Activated CD4-positive, alpha-beta T cell treated with anti-CD3 and anti-CD28 coated beads for 36 hours (primary cell): Measurements from ENCODE around the gene IP6K1. TPM values are rescaled to one million over a fixed set of nuclear protein-coding genes. Genes with fewer than 3 reads are reported as not detected.

Experiments
- ATAC-seq: fragments of 200-7000 bp; cut with Tn5 transposase; one replicate; pipeline ENCODE4 v1.10.0; 2021; ENCODE audit warnings: mild to moderate bottlenecking, moderate library complexity
- CTCF ChIA-PET: fragments of 350-600 bp; sonication (Branson Sonifier 250); formaldehyde crosslinking; loops from one replicate; lab custom pipeline; 2021; ENCODE audit warnings: antibody characterized with exemption; lab: Charles Lee
- POLR2A ChIA-PET: fragments of 350-600 bp; sonication (Branson Sonifier 250); formaldehyde crosslinking; loops from one replicate; lab custom pipeline; 2021; ENCODE audit warnings: antibody characterized with exemption, inconsistent platforms; lab: Charles Lee
- DNase-seq: peaks from one replicate; pipeline ENCODE4 v3.0.0-alpha.2; 2020
- H3K27ac Mint-ChIP-seq: one replicate; pipeline ENCODE4 v1.8.0; 2021; ENCODE audit warnings: mixed read lengths
- H3K27me3 Mint-ChIP-seq: one replicate; pipeline ENCODE4 v1.8.0; 2021; ENCODE audit warnings: mixed read lengths
- H3K36me3 Mint-ChIP-seq: one replicate; pipeline ENCODE4 v1.8.0; 2021; ENCODE audit warnings: low read depth, mixed read lengths
- H3K4me1 Mint-ChIP-seq: one replicate; pipeline ENCODE4 v1.8.0; 2021; ENCODE audit warnings: mixed read lengths
- H3K4me3 Mint-ChIP-seq: one replicate; pipeline ENCODE4 v1.8.0; 2021; ENCODE audit warnings: mild to moderate bottlenecking, moderate library complexity, mixed read lengths
- H3K9me3 Mint-ChIP-seq: one replicate; pipeline ENCODE4 v1.8.0; 2021; ENCODE audit warnings: low read depth, mixed read lengths
- intact Hi-C, 2 experiments: fragments of 100-400 bp; cut with DNase I in 1 of 2; cut with micrococcal nuclease in 1 of 2; formaldehyde crosslinking; loops; one replicate each; pipeline versions ENCODE4 v1.14.2 to v1.15.1; 2022 to 2024; cut with DNase I, micrococcal nuclease
- total RNA-seq, 2 experiments: library from RNA; stranded (reverse); gene quantifications; one replicate each; pipeline ENCODE4 v1.2.3, GENCODE V29; 2021

The IP6K1 gene
- total RNA-seq, 2 experiments from 2014 or later: 29.1 to 31.0 TPM

- Mint-ChIP-seq H3K36me3 (peaks cover 17% of the 10 kb centered on the region), H3K4me3 (peak within 1 kb of the TSS; percentile 92), H3K4me1 (peaks cover 22% of the 10 kb centered on the region), H3K27ac (peak within 1 kb of the TSS; percentile 96), H3K27me3 (no peaks in the 10 kb centered on the region), H3K9me3 (no peaks in the 10 kb centered on the region)
- POLR2A ChIA-PET: interaction anchor here (0.6 to 1.7 kb wide), 4 partner anchors 23 to 482 kb away, joined by 4 to 5 read pairs (median 4); partner anchors contain the start of gene UBA7
- ATAC-seq (peak; percentile 87), DNase-seq (peak; percentile 97)
- CTCF ChIA-PET: interaction anchor here (0.7 to 1.5 kb wide), 3 partner anchors 78 to 859 kb away, joined by 4 to 5 read pairs (median 4); no protein-coding TSS in a partner anchor
- intact Hi-C loops: loop anchor here (1.0 to 10.0 kb wide), 13 partner anchors 35 to 1007 kb away; partner anchors contain the start of genes MST1R (in 2 of the 2), DAG1 (in 1 of the 2), GNAI2 (in 1 of the 2) and HYAL3 (in 1 of the 2)
Measured at GRCh38 chr3:49723628-49724551, 62.5 kb downstream of the IP6K1 start, which contains the start of gene GMPPB. TSS of gene GMPPB (minus strand) at chr3:49723951. CDS start at chr3:49723726, 225 bp downstream.

- ChIA-PET CTCF (interaction anchor here (0.6 to 1.5 kb wide), 3 partner anchors 79 to 664 kb away, joined by 3 to 5 read pairs (median 4); partner anchors contain the start of gene BSN), POLR2A (interaction anchor here (0.6 to 1.7 kb wide), 3 partner anchors 22 to 280 kb away, joined by 4 to 5 read pairs (median 4); partner anchors contain the start of gene UBA7)
- H3K27ac Mint-ChIP-seq: peak overlapping the region; percentile 86
- no peaks in the 10 kb centered on the region for H3K9me3 Mint-ChIP-seq
- DNase-seq: peak; percentile 82
- peak; percentile 26 for ATAC-seq
- H3K36me3 Mint-ChIP-seq: peaks cover 16% of the 10 kb centered on the region
- peak overlapping the region; percentile 92 for H3K4me3 Mint-ChIP-seq
- no peaks in the 10 kb centered on the region for H3K27me3 Mint-ChIP-seq
- intact Hi-C loops: loop anchor here (1.0 to 10.0 kb wide), 8 partner anchors 34 to 1006 kb away; partner anchors contain the start of genes MST1R (in 2 of the 2), GNAI2 (in 1 of the 2), HYAL3 (in 1 of the 2) and IFRD2 (in 1 of the 2)
- peaks cover 27% of the 10 kb centered on the region for H3K4me1 Mint-ChIP-seq
Measured at GRCh38 chr3:49723296-49723627, 63.1 kb downstream of the IP6K1 start.

GRCh38 chr3:49722896-49723295, 63.4 kb downstream of the IP6K1 start:
- Mint-ChIP-seq H3K4me3 (peak overlapping the region; percentile 92), H3K36me3 (peaks cover 16% of the 10 kb centered on the region), H3K27me3 (no peaks in the 10 kb centered on the region), H3K9me3 (no peaks in the 10 kb centered on the region), H3K4me1 (peaks cover 27% of the 10 kb centered on the region), H3K27ac (peak overlapping the region; percentile 86)
- intact Hi-C loops: loop anchor here (1.0 to 10.0 kb wide), 8 partner anchors 34 to 1006 kb away; partner anchors contain the start of genes MST1R (in 2 of the 2), GNAI2 (in 1 of the 2), HYAL3 (in 1 of the 2) and IFRD2 (in 1 of the 2)
- no peak for ATAC-seq
- ChIA-PET POLR2A (interaction anchor here (1.7 kb wide), 1 partner anchor 22 kb away, joined by 4 read pairs; no protein-coding TSS in a partner anchor), CTCF (interaction anchor here (0.6 to 1.5 kb wide), 3 partner anchors 79 to 665 kb away, joined by 3 to 5 read pairs (median 4); partner anchors contain the start of gene BSN)
- no peak for DNase-seq

- POLR2A ChIA-PET: no interaction called here
- H3K4me3 Mint-ChIP-seq: peak overlapping the region; percentile 92
Measured at GRCh38 chr3:49721896-49722781, 64.2 kb downstream of the IP6K1 start.

GRCh38 chr3:49721596-49721895, 64.8 kb downstream of the IP6K1 start:
- intact Hi-C loops: loop anchor here (5.0 to 10.0 kb wide), 5 partner anchors 181 to 1004 kb away; partner anchors contain the start of genes MST1R (in 2 of the 2), GNAI2 (in 1 of the 2), HYAL3 (in 1 of the 2) and IFRD2 (in 1 of the 2)
- Mint-ChIP-seq H3K4me3 (no peak overlapping the region), H3K36me3 (peaks cover 16% of the 10 kb centered on the region), H3K27me3 (no peaks in the 10 kb centered on the region), H3K27ac (no peak overlapping the region), H3K4me1 (peaks cover 27% of the 10 kb centered on the region), H3K9me3 (no peaks in the 10 kb centered on the region)
- DNase-seq (no peak), ATAC-seq (no peak)
- ChIA-PET POLR2A (no interaction called here), CTCF (interaction anchor here (1.0 kb wide), 1 partner anchor 9 kb away, joined by 3 read pairs; no protein-coding TSS in a partner anchor)

More at GRCh38 chr3:49721896-49722781, 64.2 kb downstream of the IP6K1 start:
- intact Hi-C loops: loop anchor here (5.0 to 10.0 kb wide), 5 partner anchors 180 to 1005 kb away; partner anchors contain the start of genes MST1R (in 2 of the 2), GNAI2 (in 1 of the 2), HYAL3 (in 1 of the 2) and IFRD2 (in 1 of the 2)
- no peak for DNase-seq
- no peaks in the 10 kb centered on the region for H3K9me3 Mint-ChIP-seq
- H3K27ac Mint-ChIP-seq: peak overlapping the region; percentile 86
- CTCF ChIA-PET: interaction anchor here (1.5 kb wide), 1 partner anchor 80 kb away, joined by 4 read pairs; no protein-coding TSS in a partner anchor
- no peaks in the 10 kb centered on the region for H3K27me3 Mint-ChIP-seq
- no peak for ATAC-seq
- H3K4me1 Mint-ChIP-seq: peaks cover 27% of the 10 kb centered on the region
- H3K36me3 Mint-ChIP-seq: peaks cover 16% of the 10 kb centered on the region

- H3K4me1 Mint-ChIP-seq: peaks cover 27% of the 10 kb centered on the region
- no peaks in the 10 kb centered on the region for H3K9me3 Mint-ChIP-seq
- H3K4me3 Mint-ChIP-seq: no peak overlapping the region
- POLR2A ChIA-PET: no interaction called here
- H3K27ac Mint-ChIP-seq: no peak overlapping the region
- H3K36me3 Mint-ChIP-seq: peaks cover 16% of the 10 kb centered on the region
- no peak for DNase-seq
- intact Hi-C loops: loop anchor here (5.0 to 10.0 kb wide), 5 partner anchors 181 to 1004 kb away; partner anchors contain the start of genes MST1R (in 2 of the 2), GNAI2 (in 1 of the 2), HYAL3 (in 1 of the 2) and IFRD2 (in 1 of the 2)
- no peaks in the 10 kb centered on the region for H3K27me3 Mint-ChIP-seq
- ATAC-seq: no peak
- CTCF ChIA-PET: interaction anchor here (1.0 kb wide), 1 partner anchor 9 kb away, joined by 3 read pairs; no protein-coding TSS in a partner anchor
Measured at GRCh38 chr3:49720855-49721595, 65.3 kb downstream of the IP6K1 start.

GRCh38 chr3:49719214-49719884, 67.0 kb downstream of the IP6K1 start, which contains the start of gene AMIGO3:
TSS of gene AMIGO3 (minus strand) at chr3:49719684. CDS start at chr3:49719465, 219 bp downstream.
- ChIA-PET POLR2A (no interaction called here), CTCF (interaction anchor here (0.5 to 1.4 kb wide), 11 partner anchors 11 to 354 kb away, joined by 3 to 4 read pairs (median 4); partner anchors contain the start of gene DAG1)
- Mint-ChIP-seq H3K4me1 (peaks cover 24% of the 10 kb centered on the region), H3K9me3 (no peaks in the 10 kb centered on the region), H3K27ac (peak within 1 kb of the TSS; percentile 47), H3K36me3 (peaks cover 16% of the 10 kb centered on the region), H3K27me3 (no peaks in the 10 kb centered on the region), H3K4me3 (peak within 1 kb of the TSS; percentile 72)
- peak; percentile 94 for DNase-seq
- ATAC-seq: peak; percentile 69
- intact Hi-C loops: loop anchor here (1.0 to 5.0 kb wide), 6 partner anchors 30 to 137 kb away; partner anchors contain the start of genes IP6K1 (in 2 of the 2), APEH (in 1 of the 2), MST1 (in 1 of the 2) and RNF123 (in 1 of the 2)

- Mint-ChIP-seq H3K4me1 (peaks cover 24% of the 10 kb centered on the region), H3K27me3 (no peaks in the 10 kb centered on the region), H3K27ac (no peak overlapping the region), H3K9me3 (no peaks in the 10 kb centered on the region), H3K4me3 (peak overlapping the region; percentile 72), H3K36me3 (peaks cover 16% of the 10 kb centered on the region)
- intact Hi-C loops: loop anchor here (1.0 to 5.0 kb wide), 6 partner anchors 30 to 137 kb away; partner anchors contain the start of genes IP6K1 (in 2 of the 2), APEH (in 1 of the 2), MST1 (in 1 of the 2) and RNF123 (in 1 of the 2)
- ChIA-PET POLR2A (interaction anchor here (0.5 kb wide), 1 partner anchor 218 kb away, joined by 3 read pairs; no protein-coding TSS in a partner anchor), CTCF (interaction anchor here (0.5 to 1.4 kb wide), 7 partner anchors 10 to 198 kb away, joined by 3 to 4 read pairs (median 3); no protein-coding TSS in a partner anchor)
- peak; percentile 46 for DNase-seq
- no peak for ATAC-seq
Measured at GRCh38 chr3:49718858-49719213, 67.5 kb downstream of the IP6K1 start.
